Measurements from ENCODE around the gene BLVRB. TPM values are rescaled to one million over a fixed set of nuclear protein-coding genes. Genes with fewer than 3 reads are reported as not detected.

Gene BLVRB
- total RNA-seq, 1 experiment from 2014 or later, result 204 TPM

DNA sequence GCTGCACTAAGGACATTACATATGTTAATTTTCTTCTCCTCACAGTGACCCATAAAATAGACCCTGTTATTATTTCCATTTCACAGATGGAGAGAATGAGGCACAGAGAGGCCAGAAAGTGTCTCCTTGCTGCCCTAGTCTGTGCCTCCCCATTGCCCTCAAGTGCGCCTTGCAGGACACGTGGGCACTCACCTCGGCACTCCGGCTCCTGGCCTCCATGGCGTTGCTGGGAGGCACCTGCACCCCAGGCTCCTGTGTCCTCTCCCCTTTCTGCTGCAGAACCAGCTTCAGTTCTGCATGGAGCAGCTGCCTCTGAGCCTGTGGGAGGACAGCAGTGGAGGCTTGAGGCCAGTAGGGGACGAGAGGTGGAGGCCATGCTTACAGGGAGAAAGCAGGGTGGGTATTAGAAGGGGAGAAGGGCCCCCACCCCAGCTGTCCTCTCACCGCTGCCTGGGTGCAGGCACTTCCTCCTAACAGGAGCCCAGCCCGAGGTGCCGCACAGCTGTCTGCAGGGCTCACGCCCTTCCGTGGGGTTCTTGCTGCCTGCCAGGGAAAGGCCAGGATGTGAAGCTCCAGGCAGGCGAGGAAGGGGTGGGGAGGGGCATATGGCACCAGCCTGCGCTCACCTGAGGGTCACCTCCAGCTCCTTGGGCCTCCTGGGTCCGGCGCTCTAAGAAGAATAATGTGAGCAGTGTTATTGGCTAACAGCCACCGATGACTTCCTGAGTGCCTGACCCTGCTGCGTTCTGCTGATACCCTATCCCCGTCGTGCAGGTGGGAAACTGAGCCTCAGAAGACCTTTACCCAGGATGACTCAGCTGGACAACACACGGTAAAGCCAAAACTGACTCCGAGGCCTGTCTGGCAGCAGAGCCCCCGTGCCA lies 57.6 kb downstream of the BLVRB start:
- TF ChIP-seq, protein P1, sequence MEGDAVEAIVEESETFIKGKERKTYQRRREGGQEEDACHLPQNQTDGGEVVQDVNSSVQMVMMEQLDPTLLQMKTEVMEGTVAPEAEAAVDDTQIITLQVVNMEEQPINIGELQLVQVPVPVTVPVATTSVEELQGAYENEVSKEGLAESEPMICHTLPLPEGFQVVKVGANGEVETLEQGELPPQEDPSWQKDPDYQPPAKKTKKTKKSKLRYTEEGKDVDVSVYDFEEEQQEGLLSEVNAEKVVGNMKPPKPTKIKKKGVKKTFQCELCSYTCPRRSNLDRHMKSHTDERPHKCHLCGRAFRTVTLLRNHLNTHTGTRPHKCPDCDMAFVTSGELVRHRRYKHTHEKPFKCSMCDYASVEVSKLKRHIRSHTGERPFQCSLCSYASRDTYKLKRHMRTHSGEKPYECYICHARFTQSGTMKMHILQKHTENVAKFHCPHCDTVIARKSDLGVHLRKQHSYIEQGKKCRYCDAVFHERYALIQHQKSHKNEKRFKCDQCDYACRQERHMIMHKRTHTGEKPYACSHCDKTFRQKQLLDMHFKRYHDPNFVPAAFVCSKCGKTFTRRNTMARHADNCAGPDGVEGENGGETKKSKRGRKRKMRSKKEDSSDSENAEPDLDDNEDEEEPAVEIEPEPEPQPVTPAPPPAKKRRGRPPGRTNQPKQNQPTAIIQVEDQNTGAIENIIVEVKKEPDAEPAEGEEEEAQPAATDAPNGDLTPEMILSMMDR (conservative IDR thresholded peaks at IDR 0.05), result no peak
- no peak for TF ChIP-seq EZH2 (IDR thresholded peaks at IDR 0.05; ENCODE audit: low read depth)
- H3K4me1 ChIP-seq (replicated peaks; ENCODE audit: insufficient read depth), result peaks cover 4% of the 10 kb centered on the region
- ChIA-PET POLR2A (ENCODE audit: unreplicated experiment) (no interaction called here), CTCF (interaction anchor here (0.7 kb wide), 1 partner anchor 12 kb away, joined by 3 read pairs; no protein-coding TSS in a partner anchor)
- H3K27ac ChIP-seq, result no peak overlapping the region
- H2AFZ ChIP-seq, result no peak overlapping the region
- H3K4me2 ChIP-seq, result no peak overlapping the region
- H3K36me3 ChIP-seq (ENCODE audit: low read depth), result no peaks in the 10 kb centered on the region
- intact Hi-C loops (cut with micrococcal nuclease; ENCODE audit: unreplicated experiment), result no loop called here
- DNase-seq, result no peak
- H3K9me2 ChIP-seq (ENCODE audit: insufficient read depth), result no peaks in the 10 kb centered on the region
- no peaks in the 10 kb centered on the region for H3K9me3 ChIP-seq (ENCODE audit: insufficient read depth, low read depth)
- H3K79me2 ChIP-seq (ENCODE audit: low read depth), result no peaks in the 10 kb centered on the region
- no TSS peak for BruUV-seq (replicated peaks)
- H4K20me1 ChIP-seq (ENCODE audit: insufficient read depth), result no peaks in the 10 kb centered on the region
- H3K27me3 ChIP-seq (ENCODE audit: insufficient read depth, low read depth), result no peaks in the 10 kb centered on the region
- H3F3A ChIP-seq (ENCODE audit: insufficient read depth, low read depth), result peaks cover 4% of the 10 kb centered on the region; the same call in 1 of the 2 replicates
- H3K4me3 ChIP-seq, result no peak overlapping the region

GRCh38 chr19:40403262-40403984 lies 62.1 kb downstream of the BLVRB start:
- no peaks in the 10 kb centered on the region for H3K9me2 ChIP-seq (ENCODE audit: insufficient read depth)
- TF ChIP-seq, protein P1 (conservative IDR thresholded peaks at IDR 0.05), result no peak
- TF ChIP-seq EZH2 (IDR thresholded peaks at IDR 0.05; ENCODE audit: low read depth), result no peak
- H3K9me3 ChIP-seq (ENCODE audit: insufficient read depth, low read depth), result no peaks in the 10 kb centered on the region
- TSS peak; percentile 69 for BruUV-seq (replicated peaks)
- peak overlapping the region; percentile 91 for H3K4me2 ChIP-seq
- H3K36me3 ChIP-seq (ENCODE audit: low read depth), result no peaks in the 10 kb centered on the region
- H3F3A ChIP-seq (ENCODE audit: insufficient read depth, low read depth), result peaks cover 8% of the 10 kb centered on the region; the same call in 1 of the 2 replicates
- H4K20me1 ChIP-seq (ENCODE audit: insufficient read depth), result no peaks in the 10 kb centered on the region
- peaks cover 4% of the 10 kb centered on the region for H3K4me1 ChIP-seq (replicated peaks; ENCODE audit: insufficient read depth)
- H3K27ac ChIP-seq, result 0 out of 2 replicates have a peak overlapping the region, but pooled peaks have one; percentile 23
- CTCF ChIA-PET, result interaction anchor here (0.5 to 0.9 kb wide), 4 partner anchors 27 to 202 kb away, joined by 3 to 6 read pairs (median 4); no protein-coding TSS in a partner anchor
- H3K27me3 ChIP-seq (ENCODE audit: insufficient read depth, low read depth), result no peaks in the 10 kb centered on the region
- DNase-seq, result peak; percentile 69 to 96
- POLR2A ChIA-PET (ENCODE audit: unreplicated experiment), result interaction anchor here (0.5 to 1.0 kb wide), 5 partner anchors 32 to 1372 kb away, joined by 3 to 6 read pairs (median 4); no protein-coding TSS in a partner anchor
- intact Hi-C loops (cut with micrococcal nuclease; ENCODE audit: unreplicated experiment), result loop anchor here (5.0 kb wide), 1 partner anchor 39 kb away; the partner anchor contains the start of gene SERTAD3
- H3K79me2 ChIP-seq (ENCODE audit: low read depth), result no peaks in the 10 kb centered on the region
- peak overlapping the region; percentile 99 for H2AFZ ChIP-seq
- H3K4me3 ChIP-seq, result peak overlapping the region; percentile 90

- no TSS peak for BruUV-seq (replicated peaks)
- peaks cover 4% of the 10 kb centered on the region for H3K4me1 ChIP-seq (replicated peaks; ENCODE audit: insufficient read depth)
- peaks cover 8% of the 10 kb centered on the region; the same call in 1 of the 2 replicates for H3F3A ChIP-seq (ENCODE audit: insufficient read depth, low read depth)
- ChIA-PET CTCF (no interaction called here), POLR2A (ENCODE audit: unreplicated experiment) (no interaction called here)
- no peaks in the 10 kb centered on the region for H3K36me3 ChIP-seq (ENCODE audit: low read depth)
- H3K27ac ChIP-seq, result no peak overlapping the region
- DNase-seq, result no peak
- intact Hi-C loops (cut with micrococcal nuclease; ENCODE audit: unreplicated experiment), result loop anchor here (5.0 kb wide), 1 partner anchor 42 kb away; the partner anchor contains the start of gene SERTAD3
- TF ChIP-seq, protein P1 (conservative IDR thresholded peaks at IDR 0.05), result no peak
- no peak for TF ChIP-seq EZH2 (IDR thresholded peaks at IDR 0.05; ENCODE audit: low read depth)
- H3K4me3 ChIP-seq, result no peak overlapping the region
- H3K4me2 ChIP-seq, result no peak overlapping the region
- no peaks in the 10 kb centered on the region for H3K9me2 ChIP-seq (ENCODE audit: insufficient read depth)
- H3K9me3 ChIP-seq (ENCODE audit: insufficient read depth, low read depth), result no peaks in the 10 kb centered on the region
- H3K79me2 ChIP-seq (ENCODE audit: low read depth), result no peaks in the 10 kb centered on the region
- no peak overlapping the region for H2AFZ ChIP-seq
- no peaks in the 10 kb centered on the region for H3K27me3 ChIP-seq (ENCODE audit: insufficient read depth, low read depth)
- H4K20me1 ChIP-seq (ENCODE audit: insufficient read depth), result no peaks in the 10 kb centered on the region
These were observed 65.0 kb downstream of the BLVRB start for GRCh38 chr19:40400559-40400958.

All from PC-9 (cell line).